ENCODE measurements around the gene EXOC6B. TPM values are rescaled to one million over a fixed set of nuclear protein-coding genes. Genes with fewer than 3 reads are reported as not detected.
"Not testable (repeated sequence)": the region's sequence is repeated elsewhere in the genome, so short reads cannot be mapped to it uniquely, and the experiment has no call there.

Gene EXOC6B
- total RNA-seq, 1 donor from 2014 or later = 173 TPM

- intact Hi-C loops (cut with DNase I) = no loop called here
- no peak for DNase-seq (ENCODE audit: low spot score)
These were observed 176.0 kb downstream of the EXOC6B start for GRCh38 chr2:72649810-72650209.

- intact Hi-C loops (cut with DNase I); DNase-seq (ENCODE audit: low spot score): not testable (repeated sequence)
These were observed 184.6 kb downstream of the EXOC6B start for GRCh38 chr2:72641221-72641620.

- no peak for DNase-seq (ENCODE audit: low spot score)
- intact Hi-C loops (cut with DNase I) = no loop called here
These were observed 187.1 kb downstream of the EXOC6B start for GRCh38 chr2:72638600-72639211.

- DNase-seq (ENCODE audit: low spot score) = no peak
These were observed 189.6 kb downstream of the EXOC6B start for GRCh38 chr2:72636210-72636609.

GRCh38 chr2:72630767-72631166 is 195.1 kb downstream of the EXOC6B start:
- intact Hi-C loops (cut with DNase I) = no loop called here
- DNase-seq (ENCODE audit: low spot score) = no peak

More at GRCh38 chr2:72636210-72636609, 189.6 kb downstream of the EXOC6B start:
- intact Hi-C loops (cut with DNase I) = no loop called here

GRCh38 chr2:72629062-72629461 is 196.8 kb downstream of the EXOC6B start:
- intact Hi-C loops (cut with DNase I) = no loop called here
- DNase-seq (ENCODE audit: low spot score) = no peak

- DNase-seq (ENCODE audit: low spot score) = no peak
- intact Hi-C loops (cut with DNase I) = no loop called here
These were observed 198.8 kb downstream of the EXOC6B start for GRCh38 chr2:72627083-72627482.

- intact Hi-C loops (cut with DNase I) = no loop called here
- DNase-seq (ENCODE audit: low spot score) = no peak
These were observed 200.5 kb downstream of the EXOC6B start for GRCh38 chr2:72625366-72625765.

- no peak for DNase-seq (ENCODE audit: low spot score)
- intact Hi-C loops (cut with DNase I) = no loop called here
These were observed 202.4 kb downstream of the EXOC6B start for GRCh38 chr2:72623481-72623880.

GRCh38 chr2:72619626-72620025 is 206.2 kb downstream of the EXOC6B start:
- intact Hi-C loops (cut with DNase I) = no loop called here

GRCh38 chr2:72613931-72614330 is 211.9 kb downstream of the EXOC6B start:
- intact Hi-C loops (cut with DNase I) = no loop called here
- no peak for DNase-seq (ENCODE audit: low spot score)

More at GRCh38 chr2:72619626-72620025, 206.2 kb downstream of the EXOC6B start:
- DNase-seq (ENCODE audit: low spot score) = no peak

- intact Hi-C loops (cut with DNase I) = no loop called here
- no peak for DNase-seq (ENCODE audit: low spot score)
These were observed 213.1 kb downstream of the EXOC6B start for GRCh38 chr2:72612614-72613160.

- intact Hi-C loops (cut with DNase I) = no loop called here
- DNase-seq (ENCODE audit: low spot score) = no peak
These were observed 218.6 kb downstream of the EXOC6B start for GRCh38 chr2:72607189-72607588.

- intact Hi-C loops (cut with DNase I) = no loop called here
- no peak for DNase-seq (ENCODE audit: low spot score)
These were observed 219.9 kb downstream of the EXOC6B start for GRCh38 chr2:72605836-72606442.

GRCh38 chr2:72604468-72604867 is 221.4 kb downstream of the EXOC6B start:
- intact Hi-C loops (cut with DNase I) = no loop called here
- DNase-seq (ENCODE audit: low spot score) = no peak

- DNase-seq (ENCODE audit: low spot score) = no peak
- intact Hi-C loops (cut with DNase I) = no loop called here
These were observed 222.4 kb downstream of the EXOC6B start for GRCh38 chr2:72603481-72603880.

- intact Hi-C loops (cut with DNase I) = no loop called here
- DNase-seq (ENCODE audit: low spot score) = no peak
These were observed 223.1 kb downstream of the EXOC6B start for GRCh38 chr2:72602711-72603110.

- no peak for DNase-seq (ENCODE audit: low spot score)
- intact Hi-C loops (cut with DNase I) = no loop called here
These were observed 223.7 kb downstream of the EXOC6B start for GRCh38 chr2:72602095-72602494.

GRCh38 chr2:72583836-72584235 is 242.0 kb downstream of the EXOC6B start:
- not testable (repeated sequence) for DNase-seq (ENCODE audit: low spot score)
- intact Hi-C loops (cut with DNase I) = loop anchor here (10.0 kb wide), 2 partner anchors 779 to 1039 kb away; no protein-coding TSS in a partner anchor

- intact Hi-C loops (cut with DNase I) = loop anchor here (10.0 kb wide), 2 partner anchors 779 to 1039 kb away; no protein-coding TSS in a partner anchor
- DNase-seq (ENCODE audit: low spot score) = no peak
These were observed 242.5 kb downstream of the EXOC6B start for GRCh38 chr2:72583376-72583775.
